Panc1 (cell line): ENCODE measurements around the gene TMEM131.

Experiments used
- CTCF ChIP-seq: fragments of 450-650 bp; IDR thresholded peaks from 2 replicates; pipeline ENCODE4 v1.5.1; 2017; ENCODE audit warnings: mild to moderate bottlenecking
- POLR2AphosphoS5 ChIP-seq: IDR thresholded peaks from 2 replicates; pipeline ENCODE4 v1.6.1; 2012; ENCODE audit warnings: mild to moderate bottlenecking, low read depth, low read length, moderate library complexity
- REST ChIP-seq, 2 experiments: IDR thresholded peaks; 2 replicates each; pipeline ENCODE4 v1.6.1; 2011 to 2012; ENCODE audit warnings: low read depth in 2 of 2, control low read depth in 1 of 2, low read length in 1 of 2, mild to moderate bottlenecking in 1 of 2, moderate library complexity in 1 of 2; ENCODE audit not compliant: insufficient read depth in 1 of 2
- TCF7L2 ChIP-seq: IDR thresholded peaks from 2 replicates; pipeline ENCODE4 v1.6.1; 2011; ENCODE audit warnings: mild to moderate bottlenecking, low read depth, low read length, inconsistent platforms

GRCh38 chr2:97743913-97744312 is 251.8 kb downstream of the TMEM131 start:
- TF ChIP-seq REST (IDR thresholded peaks at IDR 0.05; ENCODE audit: insufficient read depth in 1 of 2, low read depth in 2 of 2, low read length in 1 of 2) = no peak
- TF ChIP-seq CTCF = no peak
- TF ChIP-seq POLR2AphosphoS5 = no peak
- TF ChIP-seq TCF7L2 = no peak
